GM10266 (cell line): ENCODE data around the gene CDC14B.
"Not testable (repeated sequence)": the region's sequence is repeated elsewhere in the genome, so short reads cannot be mapped to it uniquely, and the experiment has no call there.

Source experiments
- DNase-seq: peaks from one replicate; pipeline ENCODE4 v3.0.0; 2012; ENCODE audit errors: extremely low spot score
- CTCF ChIP-seq: IDR thresholded peaks from 2 replicates; pipeline ENCODE4 v1.5.1; 2012; ENCODE audit warnings: mild to moderate bottlenecking, low read depth; ENCODE audit not compliant: control insufficient read depth, insufficient read depth; ENCODE audit errors: missing control alignments

CDC14B gene

GRCh38 chr9:96603305-96604003, 16.2 kb downstream of the CDC14B start:
- TF ChIP-seq CTCF, result no peak
- DNase-seq, result no peak

- no peak for DNase-seq
- no peak for TF ChIP-seq CTCF
Measured at GRCh38 chr9:96599298-96599697, 20.3 kb downstream of the CDC14B start.

GRCh38 chr9:96596601-96597111, 23.0 kb downstream of the CDC14B start:
- no peak for DNase-seq
- no peak for TF ChIP-seq CTCF

- no peak for DNase-seq
Measured at GRCh38 chr9:96587338-96588315, 32.0 kb downstream of the CDC14B start.

GRCh38 chr9:96585426-96585825, 34.2 kb downstream of the CDC14B start:
- no peak for DNase-seq
- no peak for TF ChIP-seq CTCF

More at GRCh38 chr9:96587338-96588315, 32.0 kb downstream of the CDC14B start:
- TF ChIP-seq CTCF, result no peak

GRCh38 chr9:96582199-96582598, 37.4 kb downstream of the CDC14B start:
- DNase-seq, result not testable (repeated sequence)

GRCh38 chr9:96581786-96582185, 37.9 kb downstream of the CDC14B start:
- no peak for TF ChIP-seq CTCF
- no peak for DNase-seq
